ENCODE data around the gene SPATS2L.

GRCh38 chr2:200300065-200300464, 6.4 kb upstream of the SPATS2L start:
- TF ChIP-seq CTCF (conservative IDR thresholded peaks at IDR 0.05 in 1 of 2, IDR thresholded peaks at IDR 0.05 in 1 of 2; ENCODE audit: extremely low read depth in 1 of 2, insufficient read depth in 1 of 2, low read depth in 1 of 2, low read length in 2 of 2) = no peak
- no peak for TF ChIP-seq EZH2 (IDR thresholded peaks at IDR 0.05; ENCODE audit: borderline replicate concordance, low read length)
